GM19328 (cell line): ENCODE data around the gene SCAPER.
"Not testable (repeated sequence)": the region's sequence is repeated elsewhere in the genome, so short reads cannot be mapped to it uniquely, and the experiment has no call there.

Experiments
- ATAC-seq: cut with Tn5 transposase; IDR thresholded peaks from one replicate; pipeline ENCODE4 v1.9.1; 2021; ENCODE audit warnings: mild to moderate bottlenecking, moderate library complexity; ENCODE audit not compliant: unreplicated experiment

Gene SCAPER

GRCh38 chr15:76864586-76864985, 40.6 kb downstream of the SCAPER start:
- no peak for ATAC-seq

DNA sequence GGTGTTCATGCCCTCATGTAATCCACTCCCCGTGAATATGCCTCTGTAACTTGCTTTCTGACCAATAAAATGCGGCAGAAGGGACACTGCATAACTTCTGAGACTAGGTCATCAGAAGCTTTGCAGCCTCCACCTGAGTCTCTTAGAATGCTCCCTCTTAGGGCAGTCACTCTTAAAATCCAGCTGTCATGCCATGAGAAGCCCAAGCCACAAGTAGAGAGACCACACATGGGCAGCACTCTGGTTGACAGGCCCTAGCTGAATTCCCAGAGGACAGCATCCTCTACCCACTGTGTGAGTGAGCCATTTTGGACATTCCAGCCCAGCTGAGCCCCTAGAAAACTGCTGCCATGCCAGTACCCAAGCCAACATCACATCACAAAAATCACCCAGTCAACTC, 41.4 kb downstream of the SCAPER start:
- no peak for ATAC-seq

- no peak for ATAC-seq
These were observed 42.0 kb downstream of the SCAPER start for GRCh38 chr15:76863123-76863522.

GRCh38 chr15:76861815-76862397, 43.2 kb downstream of the SCAPER start:
- ATAC-seq: no peak

DNA sequence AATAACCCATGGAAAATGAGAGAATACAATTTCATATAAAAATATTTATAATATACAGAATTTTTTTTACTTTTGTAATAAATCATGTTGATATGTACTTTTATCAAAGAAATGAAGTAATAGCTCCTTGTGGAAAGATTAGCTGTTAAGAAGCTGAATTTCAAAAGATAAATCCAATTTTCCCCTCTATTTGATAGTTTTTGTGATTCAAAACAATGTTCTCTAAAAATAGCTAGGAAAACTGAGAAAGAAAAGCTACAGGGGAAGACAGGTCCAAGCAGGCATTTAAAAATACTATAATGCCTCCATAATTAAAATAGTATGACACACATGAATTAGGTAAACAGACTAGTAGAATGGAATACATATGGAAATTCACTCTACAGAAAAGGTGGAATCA, 44.9 kb downstream of the SCAPER start:
- ATAC-seq: no peak

- ATAC-seq: not testable (repeated sequence)
These were observed 54.8 kb downstream of the SCAPER start for GRCh38 chr15:76850367-76850766.

DNA sequence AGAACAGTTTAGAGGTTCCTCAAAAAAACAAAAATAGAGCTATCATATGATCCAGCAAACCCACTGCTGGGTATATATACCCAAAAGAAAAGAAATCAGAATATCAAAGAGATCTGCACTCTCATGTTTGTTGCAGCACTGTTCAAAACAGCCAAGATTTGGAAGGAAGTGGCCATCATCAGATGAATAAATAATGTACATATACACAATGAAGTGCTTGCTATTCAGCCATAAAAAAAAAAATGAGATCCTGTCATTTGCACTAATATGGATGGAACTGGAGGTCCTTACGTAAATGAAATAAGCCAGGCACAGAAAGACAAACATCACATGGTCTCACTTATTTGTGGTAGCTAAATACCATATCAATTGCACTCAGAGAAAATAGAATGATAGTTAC, 58.4 kb downstream of the SCAPER start:
- ATAC-seq: no peak

DNA sequence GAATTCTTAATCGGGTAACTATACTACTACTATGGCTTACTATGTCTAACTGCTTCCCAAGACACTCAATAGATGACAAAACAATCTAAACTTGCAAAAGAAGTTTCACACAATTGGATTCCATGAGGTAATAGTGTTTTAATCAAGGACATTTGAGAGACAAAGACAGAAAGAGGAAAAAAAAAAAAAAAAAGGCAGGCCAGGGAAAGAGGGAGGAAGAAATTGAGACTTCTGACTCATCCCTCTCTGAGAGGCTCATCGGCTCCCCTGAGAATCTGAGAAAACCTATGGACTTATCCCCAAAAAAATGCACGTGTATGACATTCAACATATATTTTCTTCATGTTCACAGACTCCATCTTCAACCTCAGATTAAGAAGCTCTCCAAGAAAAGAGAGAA, 61.0 kb downstream of the SCAPER start:
- ATAC-seq: no peak

DNA sequence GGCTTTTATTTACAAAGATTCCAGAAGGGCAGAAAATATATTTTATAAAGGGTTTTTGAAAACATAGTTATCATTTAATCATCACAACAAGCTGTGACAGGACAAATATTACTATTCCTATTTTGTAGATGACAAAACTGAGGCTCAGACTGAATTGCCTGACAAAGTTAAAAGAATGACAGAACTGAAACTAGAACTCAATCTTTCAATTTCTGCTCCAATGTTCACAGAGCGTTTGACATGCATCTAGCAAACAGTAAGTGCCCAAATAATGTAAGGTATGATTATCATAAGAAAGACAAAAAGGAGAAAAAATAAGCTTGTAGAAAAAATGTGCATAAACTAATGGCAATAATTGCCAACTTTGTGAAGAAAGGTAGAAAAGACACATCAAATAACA, 61.9 kb downstream of the SCAPER start:
- no peak for ATAC-seq

GRCh38 chr15:76840830-76841460, 64.2 kb downstream of the SCAPER start:
- ATAC-seq: no peak

DNA sequence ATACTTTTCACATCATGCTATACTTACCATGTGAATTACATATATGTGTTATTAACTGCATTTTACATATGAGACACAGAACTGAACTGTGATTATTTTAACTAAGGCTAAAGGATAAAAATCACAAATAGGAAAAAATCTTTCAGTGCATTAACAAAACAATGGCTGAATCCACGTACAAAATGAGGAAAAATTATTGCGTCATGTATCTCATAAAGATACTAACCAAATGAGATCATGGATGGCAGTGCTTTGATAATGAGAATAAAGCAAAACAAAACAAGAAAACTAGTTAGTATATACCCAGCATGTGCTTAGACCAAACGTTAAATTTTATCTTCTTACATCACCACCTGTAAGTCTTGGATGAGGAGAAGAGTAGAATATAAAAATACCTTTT, 66.0 kb downstream of the SCAPER start:
- ATAC-seq: no peak

GRCh38 chr15:76837474-76837873, 67.7 kb downstream of the SCAPER start:
- ATAC-seq: no peak

GRCh38 chr15:76829939-76830338, 75.2 kb downstream of the SCAPER start:
- no peak for ATAC-seq

GRCh38 chr15:76823890-76824289, 81.2 kb downstream of the SCAPER start:
- ATAC-seq: no peak

GRCh38 chr15:76823303-76823702, 81.8 kb downstream of the SCAPER start:
- no peak for ATAC-seq

GRCh38 chr15:76818926-76819325, 86.2 kb downstream of the SCAPER start:
- ATAC-seq: not testable (repeated sequence)

GRCh38 chr15:76815421-76815820, 89.7 kb downstream of the SCAPER start:
- no peak for ATAC-seq

- ATAC-seq: no peak
These were observed 92.8 kb downstream of the SCAPER start for GRCh38 chr15:76812381-76812780.

DNA sequence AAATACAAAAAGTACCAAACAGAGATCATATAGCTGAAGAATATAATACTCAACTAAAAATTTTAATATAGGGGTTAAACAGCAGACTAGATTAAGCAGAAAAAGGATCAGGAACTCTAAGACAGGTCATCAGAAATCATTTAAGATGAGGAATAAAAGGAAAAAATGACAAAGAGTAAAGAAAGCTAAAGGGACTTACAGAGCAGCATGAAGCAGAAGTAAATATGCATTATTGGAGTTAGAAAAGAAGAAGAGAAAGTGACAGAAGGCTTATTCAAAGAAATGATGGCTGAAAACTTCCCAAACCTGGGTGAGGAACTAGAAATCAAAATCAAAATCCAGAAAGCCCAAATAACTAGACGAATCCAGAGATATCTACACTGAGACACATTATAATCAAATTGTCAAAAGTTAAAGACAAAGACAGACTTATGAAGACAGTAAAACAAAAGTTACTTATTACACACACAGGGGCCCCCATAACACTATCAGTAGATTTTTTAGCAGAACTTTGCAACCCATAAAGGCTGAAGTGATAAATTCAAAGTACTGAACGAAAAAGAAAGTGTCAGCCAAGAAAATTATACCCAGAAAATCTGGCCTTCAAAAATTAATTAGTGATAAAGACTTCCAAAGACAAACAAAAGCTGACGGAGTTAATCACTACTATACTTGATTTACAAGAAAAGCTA, 95.6 kb downstream of the SCAPER start:
- no peak for ATAC-seq

- ATAC-seq: no peak
These were observed 102.0 kb downstream of the SCAPER start for GRCh38 chr15:76803049-76803571.

- ATAC-seq: no peak
These were observed 102.7 kb downstream of the SCAPER start for GRCh38 chr15:76802411-76802810.

DNA sequence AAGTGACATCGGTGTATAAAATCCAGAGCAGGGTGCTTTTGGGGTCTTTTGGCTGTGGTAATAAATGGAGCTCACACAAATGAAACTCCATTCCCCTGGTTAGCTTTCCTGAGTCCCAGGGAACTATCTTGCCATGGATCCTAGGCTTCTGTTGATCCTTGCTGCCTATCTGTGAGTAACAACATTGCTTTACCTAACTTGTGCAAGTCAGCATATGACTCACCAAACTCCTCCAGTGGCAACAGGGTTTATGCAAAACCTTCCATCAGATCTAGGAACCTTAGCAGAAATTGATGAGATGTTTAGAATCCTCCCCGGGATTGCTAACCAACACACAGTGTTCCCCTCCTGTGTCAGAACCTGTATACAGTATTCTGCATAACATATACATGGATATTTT, 105.4 kb downstream of the SCAPER start:
- ATAC-seq: no peak
